SK-N-SH (cell line): ENCODE results near the gene RELN. TPM values are rescaled to one million over a fixed set of nuclear protein-coding genes. Genes with fewer than 3 reads are reported as not detected.

Source experiments
- CTCF ChIA-PET: fragments of 300-600, 350-600 bp; formaldehyde crosslinking; extraction: SDS; loops from one replicate; lab custom pipeline; 2021; lab: Yijun Ruan, JAX
- POLR2A ChIA-PET: fragments of 350-600 bp; sonication (Branson Sonifier 250); formaldehyde crosslinking; extraction: SDS; loops from one replicate; lab custom pipeline; 2020; ENCODE audit warnings: antibody characterized with exemption, inconsistent platforms; lab: Yijun Ruan, JAX
- DNase-seq: peaks from one replicate; pipeline ENCODE4 v3.0.0; 2012
- H2AFZ ChIP-seq: fragments of 200-600 bp; sonication (generic); 2 replicates; pipeline ENCODE4 v1.8.1; 2016; ENCODE audit warnings: antibody characterized with exemption, mild to moderate bottlenecking, low read depth
- H3F3A ChIP-seq: fragments of 200-600 bp; sonication (generic); replicated peaks from 2 replicates; pipeline ENCODE3; 2016; ENCODE audit warnings: antibody characterized with exemption, mild to moderate bottlenecking; ENCODE audit not compliant: insufficient read depth
- H3K27ac ChIP-seq, 2 experiments: fragments of 200-500 bp in 1 of 2; fragments of 200-600 bp in 1 of 2; sonication (Bioruptor generic) in 1 of 2; sonication (generic), shearing (Covaris generic) in 1 of 2; 2 replicates each; pipeline versions ENCODE4 v1.5.1 to v1.6.1; 2014 to 2016; ENCODE audit warnings: low read depth in 2 of 2, inconsistent platforms in 1 of 2, low read length in 1 of 2, mild to moderate bottlenecking in 1 of 2, mixed read lengths in 1 of 2
- H3K27me3 ChIP-seq: fragments of 200-600 bp; sonication (generic), shearing (Covaris generic); 2 replicates; pipeline ENCODE4 v1.6.1; 2016; ENCODE audit warnings: mixed run types; ENCODE audit not compliant: insufficient read depth
- H3K36me3 ChIP-seq, 2 experiments: fragments of 200-500 bp in 1 of 2; fragments of 200-600 bp in 1 of 2; sonication (Bioruptor generic) in 1 of 2; sonication (generic) in 1 of 2; replicated peaks in 1 of 2; 2 replicates each; pipeline versions ENCODE3 to v1.5.1; 2014 to 2016; ENCODE audit warnings: low read length in 1 of 2, mild to moderate bottlenecking in 1 of 2; ENCODE audit not compliant: insufficient read depth in 2 of 2, control insufficient read depth in 1 of 2
- H3K4me1 ChIP-seq, 2 experiments: fragments of 200-500 bp in 1 of 2; fragments of 200-600 bp in 1 of 2; sonication (Bioruptor generic) in 1 of 2; sonication (generic), shearing (Covaris generic) in 1 of 2; 2 replicates each; pipeline versions ENCODE4 v1.5.1 to v1.6.1; 2014 to 2016; ENCODE audit warnings: low read depth in 1 of 2, low read length in 1 of 2, mixed run types in 1 of 2; ENCODE audit not compliant: insufficient read depth in 2 of 2, control insufficient read depth in 1 of 2
- H3K4me2 ChIP-seq: fragments of 200-600 bp; sonication (generic), shearing (Covaris generic); 2 replicates; pipeline ENCODE4 v1.6.1; 2017; ENCODE audit warnings: mixed run types
- H3K4me3 ChIP-seq, 2 experiments: fragments of 200-500 bp in 1 of 2; fragments of 200-600 bp in 1 of 2; sonication (Bioruptor generic) in 1 of 2; sonication (generic), shearing (Covaris generic) in 1 of 2; 2 replicates each; pipeline versions ENCODE4 v1.5.1 to v1.8.1; 2014 to 2016; ENCODE audit warnings: low read depth in 2 of 2, inconsistent platforms in 1 of 2, low read length in 1 of 2, mild to moderate bottlenecking in 1 of 2, mixed read lengths in 1 of 2, moderate library complexity in 1 of 2
- H3K79me2 ChIP-seq: fragments of 200-600 bp; sonication (generic); 2 replicates; pipeline ENCODE4 v1.8.1; 2017; ENCODE audit warnings: mild to moderate bottlenecking; ENCODE audit not compliant: insufficient read depth
- H3K9ac ChIP-seq: fragments of 200-600 bp; sonication (generic); 2 replicates; pipeline ENCODE4 v1.6.1; 2017; ENCODE audit warnings: mixed run types
- H3K9me2 ChIP-seq: fragments of 200-600 bp; sonication (generic); 2 replicates; pipeline ENCODE4 v1.6.1; 2017; ENCODE audit warnings: mixed run types
- H3K9me3 ChIP-seq: fragments of 200-600 bp; sonication (generic); 2 replicates; pipeline ENCODE4 v1.6.1; 2017; ENCODE audit warnings: mixed run types, mild to moderate bottlenecking, moderate library complexity
- H4K20me1 ChIP-seq: fragments of 200-600 bp; sonication (generic); 2 replicates; pipeline ENCODE4 v1.6.1; 2017; ENCODE audit warnings: mild to moderate bottlenecking, mixed run types; ENCODE audit not compliant: insufficient read depth
- CTCF ChIP-seq: fragments of 200-600 bp; sonication (generic); IDR thresholded peaks from 2 replicates; pipeline ENCODE4 v1.6.1; 2017; ENCODE audit warnings: antibody characterized with exemption, mild to moderate bottlenecking, moderate library complexity
- EP300 ChIP-seq, 2 experiments: IDR thresholded peaks; 2 replicates each; pipeline versions ENCODE4 v1.4.0 to v1.6.1; 2012; ENCODE audit warnings: borderline replicate concordance in 1 of 2, low read depth in 1 of 2, low read length in 1 of 2
- EZH2phosphoT487 ChIP-seq: fragments of 200-600 bp; sonication (generic); IDR thresholded peaks from 2 replicates; pipeline ENCODE4 v1.6.1; 2017; ENCODE audit warnings: low read depth, mixed run types, mild to moderate bottlenecking, antibody characterized with exemption, moderate library complexity, borderline replicate concordance
- FOSL2 ChIP-seq: IDR thresholded peaks from 2 replicates; pipeline ENCODE4 v1.4.0; 2012; ENCODE audit warnings: low read depth, mild to moderate bottlenecking, moderate library complexity, borderline replicate concordance
- FOXM1 ChIP-seq: IDR thresholded peaks from 2 replicates; pipeline ENCODE4 v1.4.0; 2012; ENCODE audit warnings: low read depth, mild to moderate bottlenecking
- NFIC ChIP-seq: IDR thresholded peaks from 2 replicates; pipeline ENCODE4 v1.4.0; 2012; ENCODE audit warnings: borderline replicate concordance
- NRF1 ChIP-seq: IDR thresholded peaks from 2 replicates; pipeline ENCODE4 v1.6.1; 2012; ENCODE audit warnings: low read depth, mild to moderate bottlenecking, low read length
- POLR2AphosphoS5 ChIP-seq: IDR thresholded peaks from 2 replicates; pipeline ENCODE4 v1.6.1; 2012; ENCODE audit warnings: low read depth, low read length
- SIN3A ChIP-seq: IDR thresholded peaks from 2 replicates; pipeline ENCODE4 v1.6.1; 2012; ENCODE audit warnings: low read depth, mild to moderate bottlenecking, low read length, moderate library complexity, borderline replicate concordance
- SMC3 ChIP-seq: IDR thresholded peaks from 2 replicates; pipeline ENCODE4 v1.6.1; 2012; ENCODE audit warnings: low read depth, low read length, improper control_type of control experiment
- TCF12 ChIP-seq: IDR thresholded peaks from 2 replicates; pipeline ENCODE4 v1.4.0; 2012
- YY1 ChIP-seq: IDR thresholded peaks from 2 replicates; pipeline ENCODE4 v1.4.0; 2012; ENCODE audit warnings: low read depth, mild to moderate bottlenecking
- WGBS: methylation state at CpG from one replicate; pipeline ENCODE4 v1.1.6; 2017; ENCODE audit warnings: low lambda C conversion rate; 5-methylcytosine and 5-hydroxymethylcytosine counted together
- polyA plus RNA-seq, 3 experiments: library from polyadenylated mRNA; depleted of rRNA; stranded (reverse); fragments of >200 nt; gene quantifications; 2 replicates each; pipeline ENCODE4 v1.2.3, GENCODE V29; 2012

The RELN gene
- polyA plus RNA-seq, 1 of the 3 experiments (the other 2 are of a cell fraction), result 0.02 TPM

GRCh38 chr7:103888603-103889153 is 100.8 kb downstream of the RELN start:
- no peaks in the 10 kb centered on the region for H3K79me2 ChIP-seq
- ChIA-PET CTCF (interaction anchor here (1.5 kb wide), 1 partner anchor 11 kb away, joined by 5 read pairs; no protein-coding TSS in a partner anchor), POLR2A (no interaction called here)
- H3K4me1 ChIP-seq, result no peaks in the 10 kb centered on the region
- 28% methylated on average over 6 of the region's 6 CpGs for WGBS
- no peak overlapping the region for H3K4me3 ChIP-seq
- H3K27me3 ChIP-seq, result no peaks in the 10 kb centered on the region
- no peak overlapping the region for H3K9ac ChIP-seq
- H2AFZ ChIP-seq, result no peak overlapping the region
- no peak overlapping the region for H3K27ac ChIP-seq
- H3K9me3 ChIP-seq, result no peaks in the 10 kb centered on the region
- H4K20me1 ChIP-seq, result no peaks in the 10 kb centered on the region
- no peaks in the 10 kb centered on the region for H3K36me3 ChIP-seq
- H3F3A ChIP-seq, result no peaks in the 10 kb centered on the region
- no peak overlapping the region for H3K4me2 ChIP-seq
- no peak for DNase-seq
- no peak for TF ChIP-seq EZH2phosphoT487
- TF ChIP-seq NRF1, result no peak
- TF ChIP-seq YY1, result no peak
- no peak for TF ChIP-seq EP300 (IDR thresholded peaks at IDR 0.05; ENCODE audit: borderline replicate concordance in 1 of 2, low read depth in 1 of 2, low read length in 1 of 2)
- no peak for TF ChIP-seq NFIC
- TF ChIP-seq POLR2AphosphoS5, result no peak
- no peak for TF ChIP-seq SMC3
- TF ChIP-seq FOSL2, result no peak
- TF ChIP-seq SIN3A, result no peak
- no peak for TF ChIP-seq TCF12
- TF ChIP-seq FOXM1, result no peak
- TF ChIP-seq, all 33 proteins: peak for 0
- H3K9me2 ChIP-seq, result no peaks in the 10 kb centered on the region

- no peak for DNase-seq
- Histone ChIP-seq H3K27me3 (no peaks in the 10 kb centered on the region), H3K4me2 (no peak overlapping the region), H3K27ac (no peak overlapping the region), H3K4me3 (no peak overlapping the region), H3K36me3 (no peaks in the 10 kb centered on the region), H3K9me2 (no peaks in the 10 kb centered on the region), H4K20me1 (no peaks in the 10 kb centered on the region), H3F3A (no peaks in the 10 kb centered on the region), H3K79me2 (no peaks in the 10 kb centered on the region), H3K9ac (no peak overlapping the region), H2AFZ (no peak overlapping the region), H3K9me3 (no peaks in the 10 kb centered on the region)
- POLR2A ChIA-PET, result no interaction called here
- WGBS, result 44% methylated on average over 2 of the region's 2 CpGs
- CTCF ChIA-PET, result interaction anchor here (1.5 kb wide), 1 partner anchor 10 kb away, joined by 5 read pairs; no protein-coding TSS in a partner anchor
- TF ChIP-seq CTCF, result peak; percentile 13; the same call in 1 of the 2 replicates
- TF ChIP-seq FOXM1, result no peak
- no peak for TF ChIP-seq POLR2AphosphoS5
- TF ChIP-seq, all 33 proteins: peak for 1
- no peaks in the 10 kb centered on the region for H3K4me1 ChIP-seq
These were observed 101.4 kb downstream of the RELN start for GRCh38 chr7:103887853-103888602.
